ENCODE results near the gene TBPL1. TPM values are rescaled to one million over a fixed set of nuclear protein-coding genes. Genes with fewer than 3 reads are reported as not detected.
"Not testable (repeated sequence)": the region's sequence is repeated elsewhere in the genome, so short reads cannot be mapped to it uniquely, and the experiment has no call there.

TBPL1 gene
- total RNA-seq, 2 donors from 2014 or later, result 0.99 to 10.9 TPM

DNA sequence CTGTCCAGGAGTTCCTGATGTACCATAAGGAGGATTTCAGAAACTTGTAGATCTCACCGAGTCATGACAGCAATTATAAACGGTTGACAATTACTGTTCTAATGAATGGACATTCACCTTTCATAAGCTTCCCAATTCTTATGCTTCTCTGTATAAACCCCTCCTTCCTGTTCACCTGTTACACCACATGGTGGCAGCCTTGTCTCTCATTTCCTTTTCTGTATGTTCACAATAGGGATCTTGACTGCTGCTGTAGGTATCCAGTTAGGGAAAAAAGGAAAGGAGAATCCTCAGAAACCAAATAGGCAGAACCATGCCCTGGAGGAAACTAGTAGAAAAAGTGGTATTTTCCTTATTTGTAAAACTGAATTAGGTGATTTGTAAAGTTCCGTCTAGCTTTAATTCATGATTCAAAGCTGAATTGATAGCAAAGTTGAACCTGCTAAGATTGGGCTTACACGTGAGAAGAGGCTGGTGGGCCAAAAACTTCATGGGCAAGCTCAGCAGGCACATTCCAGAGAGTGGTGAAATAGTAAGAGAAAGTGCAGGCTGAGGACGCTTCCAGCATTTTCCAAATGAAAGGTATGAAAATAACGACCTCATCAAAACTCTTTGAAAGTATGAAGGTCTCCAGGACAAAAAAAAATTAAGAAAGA, 29.0 kb upstream of the TBPL1 start:
- Histone ChIP-seq H3K27me3 (no peaks in the 10 kb centered on the region), H3K27ac (no peak overlapping the region), H3K36me3 (replicated peaks in 1 of 2; ENCODE audit: insufficient read depth in 1 of 2, low read depth in 2 of 2) (no peaks in the 10 kb centered on the region), H3K4me3 (no peak overlapping the region), H3K9me3 (no peaks in the 10 kb centered on the region), H3K4me1 (no peaks in the 10 kb centered on the region)
- peak; percentile 72 to 84 (median 78) for DNase-seq
- intact Hi-C loops (cut with DNase I), result loop anchor here (5.0 to 10.0 kb wide), 2 partner anchors 141 to 178 kb away; no protein-coding TSS in a partner anchor
- WGBS, 2 donors, result 6 to 13% methylated on average over 6 of the region's 6 CpGs
- peak; percentile 95 for ATAC-seq
- TF ChIP-seq, protein P1, sequence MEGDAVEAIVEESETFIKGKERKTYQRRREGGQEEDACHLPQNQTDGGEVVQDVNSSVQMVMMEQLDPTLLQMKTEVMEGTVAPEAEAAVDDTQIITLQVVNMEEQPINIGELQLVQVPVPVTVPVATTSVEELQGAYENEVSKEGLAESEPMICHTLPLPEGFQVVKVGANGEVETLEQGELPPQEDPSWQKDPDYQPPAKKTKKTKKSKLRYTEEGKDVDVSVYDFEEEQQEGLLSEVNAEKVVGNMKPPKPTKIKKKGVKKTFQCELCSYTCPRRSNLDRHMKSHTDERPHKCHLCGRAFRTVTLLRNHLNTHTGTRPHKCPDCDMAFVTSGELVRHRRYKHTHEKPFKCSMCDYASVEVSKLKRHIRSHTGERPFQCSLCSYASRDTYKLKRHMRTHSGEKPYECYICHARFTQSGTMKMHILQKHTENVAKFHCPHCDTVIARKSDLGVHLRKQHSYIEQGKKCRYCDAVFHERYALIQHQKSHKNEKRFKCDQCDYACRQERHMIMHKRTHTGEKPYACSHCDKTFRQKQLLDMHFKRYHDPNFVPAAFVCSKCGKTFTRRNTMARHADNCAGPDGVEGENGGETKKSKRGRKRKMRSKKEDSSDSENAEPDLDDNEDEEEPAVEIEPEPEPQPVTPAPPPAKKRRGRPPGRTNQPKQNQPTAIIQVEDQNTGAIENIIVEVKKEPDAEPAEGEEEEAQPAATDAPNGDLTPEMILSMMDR (IDR thresholded peaks at IDR 0.05), result peak; percentile 46 to 96 (median 90)
- no peak for TF ChIP-seq POLR2A (IDR thresholded peaks at IDR 0.05)

DNA sequence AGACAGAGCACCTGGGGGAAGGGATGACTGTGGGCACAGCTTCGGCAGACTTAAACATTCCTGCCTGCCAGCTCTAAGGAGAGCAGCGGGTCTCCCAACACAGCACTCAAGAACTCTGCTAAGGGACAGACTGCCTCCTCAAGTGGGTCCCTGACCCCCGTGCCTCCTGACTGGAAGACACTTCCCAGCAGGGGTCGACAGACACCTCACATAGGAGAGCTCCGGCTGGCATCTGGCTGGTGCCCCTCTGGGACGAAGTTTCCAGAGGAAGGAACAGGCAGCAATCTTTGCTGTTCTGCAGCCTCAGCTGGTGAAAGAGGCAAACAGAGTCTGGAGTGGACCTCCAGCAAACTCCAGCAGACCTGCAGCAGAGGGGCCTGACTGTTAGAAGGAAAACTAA, 21.8 kb upstream of the TBPL1 start:
- ATAC-seq, result not testable (repeated sequence)

DNA sequence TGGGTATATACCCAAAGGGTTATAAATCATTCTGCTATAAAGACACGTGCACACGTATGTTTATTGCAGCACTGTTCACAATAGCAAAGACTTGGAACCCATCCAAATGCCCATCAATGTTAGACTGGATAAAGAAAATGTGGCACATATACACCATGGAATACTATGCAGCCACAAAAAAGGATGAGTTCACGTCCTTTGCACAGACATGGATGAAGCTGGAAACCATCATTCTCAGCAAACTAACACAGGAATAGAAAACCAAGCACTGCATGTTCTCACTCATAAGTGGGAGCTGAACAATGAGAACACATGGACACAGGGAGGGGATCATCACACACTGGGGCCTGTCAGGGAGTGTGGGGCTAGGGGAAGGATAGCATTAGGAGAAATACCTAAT, 16.7 kb upstream of the TBPL1 start:
- ATAC-seq; H3K9me3 ChIP-seq; H3K27me3 ChIP-seq; H3K27ac ChIP-seq; H3K4me3 ChIP-seq; intact Hi-C loops (cut with DNase I); H3K36me3 ChIP-seq (replicated peaks in 1 of 2; ENCODE audit: insufficient read depth in 1 of 2, low read depth in 2 of 2); DNase-seq; H3K4me1 ChIP-seq: not testable (repeated sequence)
- WGBS, 2 donors, result 88 to 89% methylated on average over 3 of the region's 3 CpGs

More for the DNA sequence above, 21.8 kb upstream of the TBPL1 start:
- H3K36me3 ChIP-seq (replicated peaks in 1 of 2; ENCODE audit: insufficient read depth in 1 of 2, low read depth in 2 of 2); H3K27ac ChIP-seq; H3K4me1 ChIP-seq; DNase-seq; H3K27me3 ChIP-seq; intact Hi-C loops (cut with DNase I); H3K9me3 ChIP-seq; H3K4me3 ChIP-seq: not testable (repeated sequence)
- 79 to 93% methylated on average over 6 of the region's 6 CpGs for WGBS, 2 donors

DNA sequence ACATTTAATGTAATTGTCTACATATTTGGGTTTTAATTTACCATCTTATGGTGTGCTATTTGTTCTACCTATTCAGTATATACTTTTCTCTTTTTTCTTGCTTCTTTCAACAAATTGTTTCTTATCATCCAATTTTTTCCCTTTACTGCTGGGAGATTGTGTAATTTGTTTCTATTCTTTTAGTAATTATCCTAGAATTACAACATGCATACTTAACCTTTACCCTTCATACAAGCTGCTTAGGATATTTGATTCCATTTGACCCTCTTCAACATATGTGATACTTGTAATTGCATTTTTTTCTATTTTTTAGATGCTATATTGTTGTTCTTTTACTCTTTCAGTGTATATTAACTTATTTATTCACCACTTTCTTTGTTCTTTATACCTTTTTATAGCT, 15.1 kb upstream of the TBPL1 start:
- Histone ChIP-seq H3K27ac (no peak overlapping the region), H3K4me1 (no peaks in the 10 kb centered on the region), H3K27me3 (no peaks in the 10 kb centered on the region), H3K36me3 (replicated peaks in 1 of 2; ENCODE audit: insufficient read depth in 1 of 2, low read depth in 2 of 2) (no peaks in the 10 kb centered on the region), H3K4me3 (no peak overlapping the region), H3K9me3 (no peaks in the 10 kb centered on the region)
- TF ChIP-seq, protein P1 (IDR thresholded peaks at IDR 0.05), result no peak
- no peak for TF ChIP-seq POLR2A (IDR thresholded peaks at IDR 0.05)
- ATAC-seq, result no peak
- intact Hi-C loops (cut with DNase I), result no loop called here
- DNase-seq, result no peak

DNA sequence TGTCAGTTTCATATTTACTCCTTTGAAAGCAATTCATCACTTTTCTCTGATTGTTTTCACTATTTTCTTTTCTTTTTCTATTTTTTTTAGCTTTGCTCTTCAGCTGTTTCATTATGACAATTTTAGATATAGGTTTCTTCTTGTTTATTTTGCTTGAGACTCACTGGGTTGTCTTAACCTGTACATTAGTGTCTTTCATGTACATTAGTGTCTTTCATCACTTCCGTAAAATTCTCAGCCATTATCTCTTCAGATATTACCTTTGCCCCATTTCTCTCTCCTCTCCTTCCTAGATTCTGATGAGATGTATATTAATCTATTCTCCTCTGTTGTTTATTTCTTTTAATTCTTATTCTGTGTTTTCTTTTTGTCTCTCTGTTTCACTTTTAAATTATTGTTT, 14.5 kb upstream of the TBPL1 start:
- WGBS, 2 donors, result 89 to 94% methylated on average over 1 of the region's 1 CpG
- TF ChIP-seq, protein P1 (IDR thresholded peaks at IDR 0.05), result no peak
- no peak for TF ChIP-seq POLR2A (IDR thresholded peaks at IDR 0.05)
- H3K9me3 ChIP-seq, result no peaks in the 10 kb centered on the region
- no peak overlapping the region for H3K4me3 ChIP-seq
- H3K36me3 ChIP-seq (replicated peaks in 1 of 2; ENCODE audit: insufficient read depth in 1 of 2, low read depth in 2 of 2), result no peaks in the 10 kb centered on the region
- intact Hi-C loops (cut with DNase I), result no loop called here
- H3K27me3 ChIP-seq, result no peaks in the 10 kb centered on the region
- H3K4me1 ChIP-seq, result no peaks in the 10 kb centered on the region
- DNase-seq, result no peak
- ATAC-seq, result no peak
- H3K27ac ChIP-seq, result no peak overlapping the region
